DLD1 (cell line): Measurements from ENCODE around the gene STARD6.
"Not testable (repeated sequence)": the region's sequence is repeated elsewhere in the genome, so short reads cannot be mapped to it uniquely, and the experiment has no call there.

Experiments used
- in situ Hi-C: cut with HindIII; loops from 2 replicates; pipeline ENCODE4 v1.10.0; 2017; ENCODE audit warnings: low sequenced_read_pairs

STARD6 gene

GRCh38 chr18:54357660-54358494 is at the start of gene STARD6, which contains the start of gene C18orf54:
STARD6 (minus strand) TSS chr18:54357858; CDS start chr18:54354573, 3,285 bp downstream.
C18orf54 (plus strand) TSS chr18:54357906; CDS start chr18:54360573, 2,667 bp downstream.
- in situ Hi-C loops: no loop called here

- in situ Hi-C loops: no loop called here
Observed at GRCh38 chr18:54405290-54405689, 47.6 kb upstream of the STARD6 start.

GRCh38 chr18:54396760-54397159 is 39.1 kb upstream of the STARD6 start:
- in situ Hi-C loops: no loop called here

- in situ Hi-C loops: no loop called here
Observed at GRCh38 chr18:54393648-54394294, 36.1 kb upstream of the STARD6 start.

- in situ Hi-C loops: no loop called here
Observed at GRCh38 chr18:54392543-54393023, 34.9 kb upstream of the STARD6 start.

GRCh38 chr18:54390838-54391237 is 33.2 kb upstream of the STARD6 start:
- in situ Hi-C loops: no loop called here

- in situ Hi-C loops: no loop called here
Observed at GRCh38 chr18:54389143-54389505, 31.5 kb upstream of the STARD6 start.

GRCh38 chr18:54388203-54389142 is 30.8 kb upstream of the STARD6 start:
- in situ Hi-C loops: no loop called here

- in situ Hi-C loops: no loop called here
Observed at GRCh38 chr18:54387631-54388030, 30.0 kb upstream of the STARD6 start.

GRCh38 chr18:54386800-54387495 is 29.3 kb upstream of the STARD6 start:
- in situ Hi-C loops: not testable (repeated sequence)

- in situ Hi-C loops: no loop called here
Observed at GRCh38 chr18:54386043-54386442, 28.4 kb upstream of the STARD6 start.

GRCh38 chr18:54382733-54383252 is 25.1 kb upstream of the STARD6 start:
- in situ Hi-C loops: no loop called here

GRCh38 chr18:54382076-54382475 is 24.4 kb upstream of the STARD6 start:
- in situ Hi-C loops: no loop called here

- in situ Hi-C loops: no loop called here
Observed at GRCh38 chr18:54381640-54382039, 24.0 kb upstream of the STARD6 start.

- in situ Hi-C loops: no loop called here
Observed at GRCh38 chr18:54378057-54378456, 20.4 kb upstream of the STARD6 start.

GRCh38 chr18:54360406-54360805 is 2.7 kb upstream of the STARD6 start:
- in situ Hi-C loops: no loop called here

- in situ Hi-C loops: no loop called here
Observed at GRCh38 chr18:54359233-54359632, 1.6 kb upstream of the STARD6 start.

GRCh38 chr18:54358495-54359040 is 910 bp upstream of the STARD6 start:
- in situ Hi-C loops: no loop called here

- in situ Hi-C loops: no loop called here
Observed at GRCh38 chr18:54357082-54357659, 487 bp downstream of the STARD6 start.
